Retinal pigment epithelial cell (primary cell): Measurements from ENCODE around the gene PSMD12.
"Not testable (repeated sequence)": the region's sequence is repeated elsewhere in the genome, so short reads cannot be mapped to it uniquely, and the experiment has no call there.

Source experiments
- DNase-seq: peaks from one replicate; pipeline ENCODE4 v3.0.0-alpha.2; 2010; ENCODE audit warnings: low read depth
- H3K4me3 ChIP-seq: 2 replicates; pipeline ENCODE4 v1.5.1; 2011; ENCODE audit warnings: mild to moderate bottlenecking, low read length, control low read depth, moderate library complexity
- TF ChIP-seq, protein P1 (sequence below): conservative IDR thresholded peaks from 2 replicates; pipeline ENCODE4 v1.5.1; 2011; ENCODE audit warnings: low read depth, low read length, control low read depth, inconsistent platforms

Gene PSMD12

DNA sequence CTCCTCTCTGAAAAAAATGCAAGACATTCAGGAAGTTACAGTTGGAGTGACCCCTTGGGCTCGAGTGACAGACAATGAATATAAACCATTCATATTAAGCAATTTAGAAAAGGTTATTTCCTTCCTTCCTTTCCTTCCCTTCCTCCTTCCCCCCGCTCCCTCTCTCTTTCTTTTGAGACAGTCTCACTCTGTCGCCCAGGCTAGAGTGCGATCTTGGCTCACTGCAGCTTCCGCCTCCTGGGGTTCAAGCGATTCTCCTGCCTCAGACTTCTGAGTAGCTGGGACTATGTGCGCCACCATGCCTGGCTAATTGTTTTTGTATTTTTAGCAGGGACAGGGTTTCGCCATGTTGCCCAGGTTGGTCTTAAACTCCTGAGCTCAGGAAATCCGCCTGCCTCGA is 13.2 kb downstream of the PSMD12 start:
- H3K4me3 ChIP-seq = no peak overlapping the region
- DNase-seq = no peak

GRCh38 chr17:67349420-67349819 is 17.0 kb downstream of the PSMD12 start:
- TF ChIP-seq, protein P1, sequence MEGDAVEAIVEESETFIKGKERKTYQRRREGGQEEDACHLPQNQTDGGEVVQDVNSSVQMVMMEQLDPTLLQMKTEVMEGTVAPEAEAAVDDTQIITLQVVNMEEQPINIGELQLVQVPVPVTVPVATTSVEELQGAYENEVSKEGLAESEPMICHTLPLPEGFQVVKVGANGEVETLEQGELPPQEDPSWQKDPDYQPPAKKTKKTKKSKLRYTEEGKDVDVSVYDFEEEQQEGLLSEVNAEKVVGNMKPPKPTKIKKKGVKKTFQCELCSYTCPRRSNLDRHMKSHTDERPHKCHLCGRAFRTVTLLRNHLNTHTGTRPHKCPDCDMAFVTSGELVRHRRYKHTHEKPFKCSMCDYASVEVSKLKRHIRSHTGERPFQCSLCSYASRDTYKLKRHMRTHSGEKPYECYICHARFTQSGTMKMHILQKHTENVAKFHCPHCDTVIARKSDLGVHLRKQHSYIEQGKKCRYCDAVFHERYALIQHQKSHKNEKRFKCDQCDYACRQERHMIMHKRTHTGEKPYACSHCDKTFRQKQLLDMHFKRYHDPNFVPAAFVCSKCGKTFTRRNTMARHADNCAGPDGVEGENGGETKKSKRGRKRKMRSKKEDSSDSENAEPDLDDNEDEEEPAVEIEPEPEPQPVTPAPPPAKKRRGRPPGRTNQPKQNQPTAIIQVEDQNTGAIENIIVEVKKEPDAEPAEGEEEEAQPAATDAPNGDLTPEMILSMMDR = no peak
- no peak for DNase-seq
- H3K4me3 ChIP-seq = no peak overlapping the region

More for the DNA sequence above, 13.2 kb downstream of the PSMD12 start:
- TF ChIP-seq, protein P1 = no peak

DNA sequence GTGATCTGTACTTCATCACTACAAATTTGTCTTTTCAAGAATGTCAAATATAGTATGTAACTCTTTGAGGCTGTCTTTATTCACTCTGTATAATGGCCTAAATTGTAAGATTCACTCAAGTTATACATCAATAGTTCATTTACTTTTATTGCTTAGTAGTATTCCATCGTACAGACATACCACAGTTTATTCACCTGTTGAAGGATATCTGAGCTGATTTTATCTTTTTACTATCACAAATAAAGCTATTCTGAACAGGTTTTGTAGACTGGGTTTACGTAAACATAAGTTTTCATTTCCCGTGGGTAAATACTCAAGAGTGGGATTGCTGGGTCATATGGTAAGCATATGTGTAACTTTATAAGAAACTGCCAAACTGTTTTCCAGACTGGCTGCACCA is 18.6 kb downstream of the PSMD12 start:
- no peak for DNase-seq
- TF ChIP-seq, protein P1 = no peak
- no peak overlapping the region for H3K4me3 ChIP-seq

DNA sequence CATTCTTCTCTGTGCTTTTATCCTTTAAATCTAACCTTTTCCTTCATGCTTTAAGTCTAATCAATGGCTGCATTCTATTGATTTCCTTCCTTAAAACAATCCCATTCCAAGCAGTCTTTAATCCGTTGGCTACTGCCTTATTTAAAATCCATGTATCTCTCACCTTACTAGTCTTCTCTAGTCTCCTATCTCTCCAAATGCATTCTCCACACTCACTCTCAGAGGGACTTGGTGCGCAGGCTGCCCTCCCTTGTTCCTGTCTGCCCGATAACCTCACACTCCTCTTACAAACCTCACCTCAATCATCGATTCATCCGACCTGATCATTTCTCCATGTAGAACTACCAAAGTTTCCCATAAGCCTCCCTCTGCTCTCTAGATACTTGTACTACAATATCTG is 23.1 kb downstream of the PSMD12 start:
- no peak for DNase-seq
- no peak overlapping the region for H3K4me3 ChIP-seq
- TF ChIP-seq, protein P1 = no peak

GRCh38 chr17:67338353-67338752 is 28.0 kb downstream of the PSMD12 start:
- H3K4me3 ChIP-seq, DNase-seq: not testable (repeated sequence)

GRCh38 chr17:67336859-67337258 is 29.5 kb downstream of the PSMD12 start:
- no peak overlapping the region for H3K4me3 ChIP-seq
- DNase-seq = no peak
- TF ChIP-seq, protein P1 = no peak

DNA sequence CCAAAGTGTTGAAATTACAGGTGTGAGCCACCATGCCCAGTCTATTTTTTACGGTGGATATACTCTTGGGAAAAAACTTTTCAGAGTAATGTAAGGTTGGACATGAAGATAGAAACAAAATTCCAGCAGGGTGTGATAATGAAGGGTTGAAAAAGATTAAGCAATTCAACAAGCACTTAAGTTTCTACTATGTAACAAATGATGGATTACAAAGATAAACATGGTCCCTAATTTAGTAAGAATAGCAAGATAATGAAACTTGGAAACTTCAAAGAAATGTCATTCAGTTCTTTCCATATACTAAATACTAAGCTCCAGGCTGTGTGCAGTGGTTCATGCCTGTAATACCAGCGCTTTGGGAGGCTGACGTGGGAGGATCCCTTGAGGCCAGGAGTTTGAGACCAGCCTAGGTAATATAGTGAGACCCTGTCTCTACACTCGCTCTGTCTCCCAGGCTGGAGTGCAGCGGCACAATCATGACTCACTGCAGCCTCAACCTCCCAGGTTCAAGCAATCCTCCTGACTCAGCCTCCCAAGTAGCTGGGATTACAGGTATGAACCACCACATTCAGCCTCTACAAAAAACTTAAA is 31.0 kb downstream of the PSMD12 start:
- H3K4me3 ChIP-seq = no peak overlapping the region
- TF ChIP-seq, protein P1 = no peak
- DNase-seq = no peak

DNA sequence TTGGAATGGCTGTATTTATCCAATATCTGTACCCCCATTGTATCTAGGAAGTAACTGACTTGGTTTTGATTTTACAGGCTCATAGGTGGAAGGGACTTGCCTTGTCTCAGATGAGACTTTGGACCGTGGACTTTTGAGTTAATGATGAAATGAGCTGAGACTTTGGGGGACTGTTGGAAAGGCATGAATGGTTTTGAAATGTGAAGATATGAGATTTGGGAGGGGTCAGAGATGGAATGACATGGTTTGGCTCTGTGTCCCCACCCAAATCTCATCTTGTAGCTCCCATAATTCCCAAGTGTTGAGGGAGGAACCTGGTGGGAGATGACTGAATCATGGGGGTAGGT is 34.2 kb downstream of the PSMD12 start:
- DNase-seq, H3K4me3 ChIP-seq: not testable (repeated sequence)

DNA sequence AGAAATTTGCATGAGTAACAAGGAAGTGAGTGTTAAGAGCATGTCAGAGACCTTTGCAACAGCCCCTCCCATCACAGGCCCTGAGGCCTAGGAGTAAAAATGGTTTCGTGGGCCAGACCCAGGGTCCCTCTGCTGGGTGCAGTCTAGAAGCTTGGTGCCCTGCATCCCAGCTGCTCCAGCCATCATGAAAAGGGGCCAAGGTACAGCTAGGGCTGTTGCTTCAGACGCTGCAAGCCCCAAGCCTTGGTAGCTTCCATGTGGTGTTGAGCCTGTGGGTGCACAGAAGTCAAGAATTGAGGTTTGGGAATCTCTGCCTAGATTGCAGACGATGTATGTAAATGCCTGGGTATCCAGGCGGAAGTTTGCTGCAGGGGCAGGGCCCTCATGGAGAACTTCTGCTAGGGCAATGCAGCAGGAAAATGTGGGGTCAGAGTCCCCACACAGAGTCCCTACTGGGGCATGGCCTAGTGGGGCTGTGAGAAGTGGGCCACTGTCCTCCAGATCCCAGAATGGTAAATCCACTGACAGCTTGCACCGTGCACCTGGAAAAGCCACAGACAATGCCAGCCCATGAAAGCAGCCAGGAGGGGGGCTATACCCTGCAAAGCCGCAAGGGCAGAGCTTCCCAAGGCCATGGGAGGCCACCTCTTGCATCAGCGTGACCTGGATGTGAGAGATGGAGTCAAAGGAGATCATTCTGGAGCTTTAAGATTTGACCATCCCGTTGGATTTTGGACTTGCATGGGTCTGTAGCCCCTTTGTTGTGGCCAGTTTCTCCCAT is 34.8 kb downstream of the PSMD12 start:
- not testable (repeated sequence) for H3K4me3 ChIP-seq, DNase-seq
